Suppressor macrophage treated with lipopolysaccharide for 4 hours (primary cell): ENCODE results near the gene TSHZ1.
"Not testable (repeated sequence)": the region's sequence is repeated elsewhere in the genome, so short reads cannot be mapped to it uniquely, and the experiment has no call there.

Experiments
- DNase-seq: peaks from one replicate; pipeline ENCODE4 v3.0.0-alpha.2; 2020

Gene TSHZ1

DNA sequence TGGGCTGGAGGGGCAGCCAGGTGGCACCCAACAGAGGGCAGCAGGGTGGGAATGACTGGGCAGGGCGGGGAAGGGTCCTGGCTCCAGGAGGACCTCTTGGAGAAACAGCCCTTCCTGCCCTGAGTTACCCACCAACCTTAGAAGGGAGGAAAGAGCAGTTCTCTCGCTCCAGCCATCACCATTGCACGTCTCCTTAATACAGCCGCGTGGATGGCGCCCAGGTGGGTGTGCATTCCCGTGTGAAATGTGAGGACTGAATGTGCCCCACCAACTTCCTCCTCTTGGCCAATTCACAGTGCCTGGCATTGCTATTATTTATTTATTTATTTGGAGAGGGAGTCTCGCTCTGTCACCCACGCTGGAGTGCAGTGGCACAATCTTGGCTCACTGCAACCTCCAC, 109.9 kb downstream of the TSHZ1 start:
- DNase-seq: no peak

- no peak for DNase-seq
Measured at GRCh38 chr18:75321431-75321830, 110.8 kb downstream of the TSHZ1 start.

DNA sequence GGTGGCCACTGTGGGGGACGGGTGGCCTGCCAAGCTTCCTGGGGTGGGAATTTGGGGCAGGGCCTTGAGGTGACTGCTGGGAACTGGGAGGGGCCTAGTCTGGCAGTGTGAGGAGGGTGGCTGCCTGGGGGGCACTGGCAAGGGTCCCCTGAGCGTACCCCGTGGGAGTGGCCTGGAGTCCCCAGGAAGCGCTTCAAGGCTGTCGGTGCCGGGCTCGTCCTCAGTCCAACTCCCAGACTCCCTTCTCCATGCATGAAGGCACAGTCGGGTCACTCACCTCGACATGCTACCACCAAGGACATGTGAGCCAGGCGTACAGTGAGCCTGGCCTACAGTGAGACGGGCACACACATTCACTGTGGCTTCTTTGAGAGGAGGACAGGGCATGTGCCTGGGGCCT, 111.6 kb downstream of the TSHZ1 start:
- DNase-seq: no peak

GRCh38 chr18:75323821-75324585, 113.4 kb downstream of the TSHZ1 start:
- DNase-seq: no peak

GRCh38 chr18:75324686-75325257, 114.2 kb downstream of the TSHZ1 start:
- no peak for DNase-seq

GRCh38 chr18:75329753-75330152, 119.2 kb downstream of the TSHZ1 start:
- not testable (repeated sequence) for DNase-seq

GRCh38 chr18:75330308-75330707, 119.7 kb downstream of the TSHZ1 start:
- DNase-seq: no peak

GRCh38 chr18:75334869-75335268, 124.3 kb downstream of the TSHZ1 start:
- DNase-seq: no peak

DNA sequence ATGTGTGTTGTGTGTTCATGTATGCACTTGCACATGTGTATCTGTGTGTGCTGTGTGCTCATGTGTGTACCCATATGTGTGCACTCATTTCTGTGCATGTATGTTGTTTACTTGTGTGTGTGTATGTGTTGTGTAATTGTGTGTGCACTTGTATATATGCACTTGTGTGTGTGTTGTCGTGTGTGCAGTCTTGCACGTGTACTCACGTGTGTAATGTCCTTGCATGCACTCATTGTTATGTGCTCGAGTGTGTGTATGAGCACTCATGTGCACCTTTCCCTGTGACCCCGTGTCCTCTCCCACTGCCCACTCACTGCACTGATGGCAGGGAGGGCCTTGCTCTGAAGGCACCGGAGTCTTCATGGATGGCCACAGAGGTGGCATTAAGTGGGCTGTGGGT, 124.9 kb downstream of the TSHZ1 start:
- no peak for DNase-seq

DNA sequence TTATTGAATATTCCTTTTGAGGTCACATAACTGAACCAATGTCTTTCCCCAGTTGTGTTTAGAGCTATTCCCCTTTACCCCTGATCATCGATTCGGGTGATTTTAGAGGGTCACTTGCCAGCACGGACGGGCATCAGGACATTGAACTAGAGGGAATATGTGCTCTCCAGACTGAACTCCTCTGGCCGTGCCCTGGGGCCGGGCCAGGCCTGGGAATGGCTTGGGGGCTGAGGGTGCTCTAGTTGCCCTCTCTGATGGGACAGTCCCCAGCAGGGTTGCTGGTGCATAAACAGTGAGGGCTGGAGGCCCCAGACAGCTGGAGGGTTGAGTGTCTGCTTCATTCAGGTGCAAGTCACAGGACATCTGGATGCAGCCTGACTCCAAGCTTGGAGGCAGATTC, 126.2 kb downstream of the TSHZ1 start:
- DNase-seq: no peak

- no peak for DNase-seq
Measured at GRCh38 chr18:75337348-75337747, 126.8 kb downstream of the TSHZ1 start.

- no peak for DNase-seq
Measured at GRCh38 chr18:75338631-75339030, 128.0 kb downstream of the TSHZ1 start.
